SK-N-DZ (cell line): ENCODE results near the gene IARS1. TPM values are rescaled to one million over a fixed set of nuclear protein-coding genes. Genes with fewer than 3 reads are reported as not detected.

Experiments used
- DNase-seq: peaks from one replicate; pipeline ENCODE4 v3.0.0-alpha.2; 2015; ENCODE audit warnings: low spot score
- polyA plus RNA-seq, 2 experiments: library from polyadenylated mRNA; depleted of rRNA; stranded (reverse); fragments of >200 nt; gene quantifications; 2 replicates each; pipeline ENCODE4 v1.2.3, GENCODE V29; 2014

The IARS1 gene
- 134 and 143 TPM in 2 replicates for polyA plus RNA-seq (2014; cell fraction: cytosol; rRNA removed)
- 175 and 205 TPM in 2 replicates for polyA plus RNA-seq (2014; cell fraction: nucleus; rRNA removed)

DNA sequence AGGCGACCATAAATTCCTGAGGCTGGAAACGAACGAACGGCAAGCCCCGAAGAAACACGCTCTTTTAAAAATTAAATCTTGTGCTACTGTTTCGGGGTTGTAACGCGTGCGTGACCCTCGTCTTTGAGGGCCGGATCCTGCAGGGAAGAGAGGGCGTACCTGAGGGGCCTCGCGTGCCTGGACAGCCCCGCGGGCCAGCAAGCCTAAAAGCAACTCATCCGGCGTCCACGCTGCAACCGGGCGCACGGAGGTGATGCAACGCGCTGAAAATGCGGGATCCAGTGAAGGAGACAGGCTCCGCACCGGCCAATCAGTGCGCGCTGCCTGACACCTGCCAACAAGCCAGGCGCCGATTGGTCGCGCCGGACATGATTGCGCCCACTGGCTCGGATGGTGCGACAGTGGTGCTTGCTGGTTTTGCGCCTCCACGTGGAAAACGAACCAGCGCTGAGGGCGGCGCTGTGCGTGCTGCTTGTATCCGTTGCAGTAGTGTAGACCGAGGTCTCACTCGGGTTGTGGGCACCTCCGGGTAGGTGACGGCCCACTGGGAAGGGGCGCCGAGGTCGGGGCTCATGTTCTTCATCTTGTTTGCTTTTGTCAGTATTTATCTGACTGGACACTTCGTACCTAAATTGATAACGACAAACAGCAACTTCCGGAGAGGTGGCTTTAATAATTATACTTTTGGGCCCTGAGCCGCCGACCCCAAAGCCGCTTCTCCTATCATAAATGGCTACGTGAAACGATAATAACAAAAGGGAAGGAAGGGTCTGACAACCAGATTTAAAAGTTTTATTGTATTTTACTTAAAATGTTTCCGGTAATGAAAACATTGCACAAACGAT is at the start of gene IARS1:
Gene IARS1, minus strand, starts transcription at position 246 of the 845 bp plus-strand sequence. CDS start 4,278 bp downstream, outside the sequence.
- peak; percentile 97 for DNase-seq

DNA sequence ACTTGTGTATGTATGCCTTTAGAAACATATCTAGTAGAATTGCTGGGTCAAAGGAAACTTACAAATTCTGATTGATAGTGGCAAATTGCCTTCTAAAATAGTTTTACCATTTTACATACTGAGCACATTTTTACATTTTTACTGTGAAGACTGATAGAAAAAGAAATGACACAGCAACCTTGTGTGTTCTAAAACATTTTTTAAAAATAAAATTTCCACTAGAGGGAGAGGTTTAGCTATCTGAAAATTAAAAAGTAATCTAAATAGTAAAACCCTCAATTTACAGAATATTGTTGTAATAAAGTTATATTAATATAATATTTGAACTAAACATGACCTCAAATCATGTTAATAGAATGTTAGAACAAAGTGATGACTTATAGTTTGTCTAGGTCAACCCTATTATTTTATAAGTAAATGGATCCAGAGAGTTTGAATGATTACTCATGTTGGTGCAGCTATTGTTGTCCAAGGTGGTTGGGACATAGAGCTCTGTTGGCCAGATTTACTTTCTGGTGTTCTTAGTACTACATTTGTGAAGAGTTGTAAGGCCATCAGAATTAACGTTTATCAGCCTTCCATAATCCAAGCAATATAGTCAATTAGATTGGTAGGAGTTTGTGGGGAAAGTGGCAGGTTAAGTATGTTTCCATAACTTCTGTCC is 49.5 kb upstream of the IARS1 start:
- DNase-seq = no peak

DNA sequence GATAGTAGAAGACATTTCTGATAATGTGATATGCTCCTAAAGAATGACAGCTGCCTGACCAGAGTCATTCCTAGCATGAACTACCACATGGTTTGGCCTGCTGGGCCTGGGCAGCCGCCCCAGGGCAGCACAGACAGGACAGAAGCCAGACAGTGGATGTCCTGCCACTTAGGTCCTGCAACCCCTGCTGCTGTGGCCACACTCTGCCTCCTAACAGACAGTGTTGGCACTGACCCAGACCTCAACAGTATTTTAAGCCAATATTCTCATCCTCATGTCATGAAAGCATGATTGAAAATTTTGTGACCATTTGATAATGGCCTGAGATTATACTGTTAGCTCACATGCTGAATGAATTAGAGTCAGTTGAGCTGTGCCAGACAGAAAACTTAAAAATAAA is 48.1 kb upstream of the IARS1 start:
- DNase-seq = no peak

DNA sequence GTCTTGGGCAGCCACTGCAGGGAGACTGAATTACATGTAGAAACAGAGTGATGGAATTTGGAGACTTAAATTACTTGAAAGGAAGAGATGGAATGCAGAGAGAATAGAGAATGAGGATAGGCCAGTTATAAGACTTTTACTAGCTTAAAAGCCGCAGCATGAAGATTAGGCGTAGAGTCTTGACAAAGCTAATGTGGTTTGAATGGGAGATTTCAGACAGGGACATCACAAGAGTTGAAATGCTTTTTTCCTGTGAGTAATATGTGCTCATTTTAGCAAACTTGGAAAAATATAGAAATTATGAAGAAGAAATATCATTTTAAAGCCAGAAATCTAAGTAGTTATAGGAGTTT is 39.8 kb upstream of the IARS1 start:
- no peak for DNase-seq

DNA sequence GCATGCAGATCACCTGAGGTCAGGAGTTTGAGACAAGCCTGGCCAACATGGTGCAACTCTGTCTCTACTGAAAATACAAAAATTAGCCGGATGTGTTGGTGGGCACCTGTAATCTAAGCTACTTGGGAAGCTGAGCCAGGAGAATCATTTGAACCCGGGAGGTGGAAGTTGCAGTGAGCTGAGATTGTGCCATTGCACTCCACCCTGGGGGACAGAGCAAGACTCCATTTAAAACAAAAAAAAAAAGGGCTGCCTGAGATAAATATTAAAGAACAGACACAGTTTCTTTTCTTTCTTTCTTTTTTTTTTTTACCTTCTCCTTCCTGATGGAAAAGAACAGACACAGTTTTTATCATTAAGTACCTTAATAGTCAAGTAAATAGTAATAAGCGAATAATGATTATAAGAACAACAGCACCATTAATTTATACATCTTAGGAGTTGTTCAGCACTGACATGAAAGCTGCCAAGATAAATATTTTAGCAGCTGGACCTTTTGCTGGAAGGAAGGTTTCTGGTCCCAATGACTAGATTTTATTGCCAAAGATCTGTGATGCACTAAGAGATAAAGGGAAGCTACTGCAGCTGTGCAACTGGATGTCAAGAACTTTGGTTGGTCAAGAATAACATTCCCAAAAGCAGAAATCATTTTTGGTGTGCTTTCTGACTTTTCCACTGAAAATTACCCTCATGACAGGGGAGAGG is 39.2 kb upstream of the IARS1 start:
- DNase-seq = no peak

DNA sequence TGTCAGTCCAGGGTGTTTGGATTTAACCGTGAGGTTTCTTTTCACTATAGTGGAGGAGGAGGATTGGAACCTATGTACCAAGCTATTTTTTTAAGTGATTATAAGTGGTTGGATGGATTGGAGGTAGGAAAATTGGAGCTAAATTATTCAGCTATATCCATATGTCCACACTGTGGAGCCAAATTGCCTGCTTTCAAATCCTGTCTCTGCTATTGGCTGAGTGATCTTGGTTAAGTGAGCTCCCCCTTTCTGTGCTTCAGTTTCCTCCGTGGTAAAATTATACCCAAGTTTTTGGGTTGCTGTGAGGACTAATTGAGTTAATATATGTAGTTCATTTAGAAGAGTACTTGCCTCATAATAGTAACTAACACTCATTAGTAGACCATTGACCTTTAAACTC is 34.7 kb upstream of the IARS1 start:
- DNase-seq = peak; percentile 21

DNA sequence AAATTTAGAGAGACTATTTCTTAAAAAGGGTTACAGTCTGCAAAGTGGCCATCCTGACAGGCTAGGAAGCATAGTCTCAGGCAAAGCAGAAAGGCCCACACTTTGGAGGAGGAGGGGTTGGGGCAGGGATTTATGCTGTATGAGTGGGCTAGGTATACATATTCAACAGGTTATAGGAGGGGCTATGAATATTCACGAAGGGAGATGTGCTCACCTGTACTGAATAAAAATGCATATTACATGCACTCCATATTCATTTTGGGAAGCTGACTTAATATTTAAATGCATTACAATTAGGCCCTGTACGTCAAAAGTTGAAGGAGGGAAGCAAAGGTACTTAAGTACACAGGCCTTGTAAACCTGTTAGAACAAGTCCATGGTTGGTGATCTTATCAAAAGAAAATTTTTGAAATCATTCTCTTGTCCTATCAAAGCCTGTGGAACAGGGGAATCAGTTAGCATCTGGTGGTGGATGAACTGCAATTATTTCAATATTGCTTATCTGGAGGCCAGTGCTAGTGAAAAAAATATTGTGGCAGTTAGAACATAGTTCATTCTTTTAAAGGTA is 33.9 kb upstream of the IARS1 start:
- DNase-seq = no peak

DNA sequence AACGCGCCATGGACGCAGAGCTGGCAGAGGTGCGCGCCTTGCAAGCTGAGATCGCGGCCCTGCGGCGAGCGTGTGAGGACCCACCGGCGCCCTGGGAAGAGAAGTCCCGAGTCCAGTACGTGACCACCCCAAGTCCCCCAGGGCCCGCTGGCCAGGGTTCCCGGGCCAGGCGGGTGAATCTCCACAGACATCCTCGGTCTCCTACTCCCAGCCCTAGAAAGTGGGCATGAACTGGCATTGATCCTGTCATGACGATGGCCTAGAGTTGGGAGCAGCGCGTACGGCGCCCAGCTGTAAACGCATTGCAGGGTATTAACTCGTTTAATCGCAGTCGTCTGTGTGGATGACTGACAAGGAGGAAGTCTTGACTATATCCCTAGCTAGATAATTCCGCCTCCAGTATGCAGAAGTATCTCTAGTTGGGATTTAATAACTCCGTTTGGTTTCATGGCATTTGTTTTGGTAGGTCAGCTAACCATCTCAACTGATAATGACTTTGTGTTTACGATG is 32.5 kb upstream of the IARS1 start:
- peak; percentile 23 for DNase-seq

DNA sequence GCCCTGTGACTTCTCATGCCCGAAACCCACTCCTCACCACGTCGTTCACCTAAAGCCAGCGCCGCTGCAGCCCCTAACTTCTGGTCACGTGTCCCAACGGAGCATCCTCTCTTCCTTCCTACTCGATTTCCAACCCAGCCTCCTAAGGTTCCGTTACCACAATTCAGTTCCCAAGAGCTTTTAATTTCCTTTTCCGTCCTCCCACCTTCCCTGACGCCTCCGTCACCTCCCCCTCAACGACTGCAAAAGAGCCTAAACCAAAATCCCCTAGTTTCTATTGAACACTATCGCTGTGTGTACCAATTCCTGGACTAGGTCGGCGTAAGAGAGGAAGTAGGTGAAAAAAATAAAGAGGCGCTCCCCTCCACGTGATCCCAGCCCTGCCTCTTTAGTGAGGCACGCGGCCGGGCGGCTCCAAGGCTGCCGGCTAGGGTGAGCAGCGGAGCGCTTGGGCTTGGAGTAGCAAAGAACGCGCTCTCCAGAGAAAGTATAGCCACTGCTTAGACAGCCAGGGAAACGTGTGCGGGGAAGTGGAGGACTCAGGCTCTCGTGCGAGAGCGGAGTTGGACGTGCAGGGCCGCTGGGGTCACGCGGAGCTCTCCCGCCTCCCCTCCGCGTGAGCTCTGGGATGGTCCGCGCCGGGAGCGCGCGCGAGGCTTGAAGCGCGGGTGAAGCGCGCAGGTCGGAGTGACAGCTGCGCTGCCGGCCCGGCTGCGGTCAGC is 31.9 kb upstream of the IARS1 start, which contains the start of the genes CENPP and NOL8:
Gene CENPP, plus strand, starts transcription at position 685 of the 722 bp plus-strand sequence.
Gene NOL8, minus strand, starts transcription at position 82 of the 722 bp plus-strand sequence. CDS start 1,189 bp downstream, outside the sequence.
- peak; percentile 92 for DNase-seq

DNA sequence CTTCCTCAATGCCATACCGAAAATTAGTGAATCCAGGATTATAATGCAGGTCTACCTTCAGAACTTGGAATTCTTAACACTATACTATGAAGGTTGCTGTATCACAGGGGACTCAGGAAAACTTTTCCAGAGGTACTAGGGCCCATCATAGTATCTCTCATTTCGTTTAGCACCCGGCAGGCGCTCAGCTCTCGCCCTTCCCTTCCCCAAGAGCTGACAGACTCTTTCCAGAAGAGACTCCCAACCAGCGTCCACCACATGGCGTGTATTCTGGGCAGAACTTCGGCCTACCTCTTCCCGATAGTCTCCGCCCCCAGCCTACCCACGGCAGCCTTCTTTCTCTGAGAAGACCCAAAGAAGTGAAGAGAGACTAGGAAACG is 31.4 kb upstream of the IARS1 start:
- DNase-seq = no peak

DNA sequence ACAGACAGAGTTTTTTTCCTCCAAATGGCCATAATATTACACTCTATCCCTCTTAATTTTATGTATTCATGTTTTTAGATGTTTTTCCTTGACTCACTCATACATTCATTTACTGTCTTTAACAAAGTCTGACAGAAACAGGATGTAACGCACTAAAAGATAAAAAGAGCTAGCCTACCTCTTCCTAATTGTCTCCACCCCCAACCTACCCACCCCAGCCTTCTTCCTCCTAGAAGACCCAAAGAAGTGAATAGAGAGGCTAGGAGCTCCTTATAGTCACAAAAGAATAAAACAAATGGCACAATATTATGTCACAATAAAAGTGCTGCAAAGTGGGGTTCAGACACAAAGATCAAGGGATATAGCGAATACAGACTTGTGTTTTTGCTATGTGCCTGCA is 30.9 kb upstream of the IARS1 start:
- DNase-seq = no peak

DNA sequence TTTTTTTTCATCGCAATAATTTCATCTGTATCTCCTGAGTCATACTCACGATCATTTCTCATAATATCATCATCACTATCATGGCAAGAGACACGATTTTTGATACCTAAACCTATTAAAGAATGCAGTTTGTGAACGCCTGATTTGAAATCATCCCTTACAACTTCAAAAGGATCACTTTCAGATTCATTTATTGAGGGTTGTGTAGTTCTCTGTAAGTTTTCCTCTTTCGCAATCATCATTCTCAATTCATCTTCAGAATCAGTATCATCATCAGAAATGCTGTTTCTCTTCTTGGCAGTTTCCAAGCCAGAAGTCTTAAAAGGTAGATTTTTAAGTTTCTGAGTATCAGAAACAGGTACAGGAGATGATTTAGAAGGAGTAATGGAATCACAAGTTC is 22.0 kb upstream of the IARS1 start:
- no peak for DNase-seq

DNA sequence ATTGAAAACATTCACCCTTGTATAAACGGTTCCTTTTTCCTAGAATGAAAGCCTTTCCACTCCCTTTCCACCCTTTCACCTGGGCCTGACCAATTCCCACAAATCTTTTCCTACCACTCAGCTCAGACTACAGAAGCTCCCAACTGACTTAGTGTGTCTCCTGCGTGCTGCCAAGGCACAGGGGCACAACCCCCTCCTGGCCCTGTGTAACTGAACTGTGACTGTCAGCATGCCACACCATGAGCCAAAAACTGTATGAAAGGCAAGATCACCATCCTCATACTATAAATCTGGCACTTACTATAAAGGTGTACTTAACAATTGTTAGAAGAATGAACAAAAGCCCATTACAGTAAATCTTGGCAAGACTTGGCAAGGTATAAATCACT is 20.1 kb upstream of the IARS1 start:
- no peak for DNase-seq

DNA sequence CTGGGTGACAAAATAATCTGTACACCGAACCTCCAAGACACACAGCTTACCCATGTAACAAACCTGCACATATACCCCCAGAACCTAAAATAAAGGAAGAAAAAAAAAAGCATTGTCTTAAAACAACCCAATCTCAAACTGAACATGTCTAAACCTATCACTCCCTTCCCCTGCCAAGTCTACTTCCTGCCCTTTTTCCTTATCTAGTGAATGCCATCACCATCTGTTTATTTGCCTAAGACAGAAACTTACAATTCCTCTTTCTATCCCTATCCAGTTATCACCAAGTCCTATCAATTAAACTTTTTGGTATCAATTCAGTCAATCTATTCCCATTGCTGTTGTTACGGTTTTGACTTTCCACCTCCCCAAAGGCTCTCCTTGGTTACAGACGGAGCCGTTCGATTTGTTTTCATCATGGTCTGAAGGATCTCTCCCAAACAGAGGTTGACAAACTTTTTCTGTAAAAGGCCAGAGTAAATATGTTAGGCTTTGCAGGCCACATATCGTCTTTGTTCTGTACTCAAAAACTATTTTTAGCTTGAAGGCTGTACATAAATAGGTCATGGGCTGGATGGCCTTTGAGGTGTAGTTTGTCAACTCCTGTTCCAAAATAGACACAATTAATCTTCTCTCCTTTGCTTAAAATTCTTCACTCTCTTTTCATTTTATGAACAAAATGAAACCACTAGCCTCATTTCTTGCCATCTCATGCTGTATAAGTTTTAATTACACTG is 19.6 kb upstream of the IARS1 start:
- no peak for DNase-seq

DNA sequence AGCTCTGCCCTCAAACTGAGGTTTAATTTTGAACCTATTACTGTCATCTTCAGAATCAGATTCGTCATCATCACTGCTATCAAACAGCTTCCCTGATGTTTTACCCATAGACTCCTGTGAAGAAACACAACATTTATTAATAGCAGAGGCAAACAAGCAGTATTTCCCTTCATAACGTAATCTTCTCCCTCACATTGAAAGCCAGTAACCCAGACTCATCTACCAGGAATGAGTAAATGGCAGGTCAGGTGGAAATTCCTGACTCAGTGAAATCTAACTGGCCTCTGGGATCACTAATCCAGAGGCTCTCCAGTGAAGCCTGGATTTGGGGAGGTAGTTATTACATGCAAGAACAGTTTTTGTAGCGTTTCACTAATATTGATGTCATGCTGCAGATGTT is 17.1 kb upstream of the IARS1 start:
- DNase-seq = no peak

DNA sequence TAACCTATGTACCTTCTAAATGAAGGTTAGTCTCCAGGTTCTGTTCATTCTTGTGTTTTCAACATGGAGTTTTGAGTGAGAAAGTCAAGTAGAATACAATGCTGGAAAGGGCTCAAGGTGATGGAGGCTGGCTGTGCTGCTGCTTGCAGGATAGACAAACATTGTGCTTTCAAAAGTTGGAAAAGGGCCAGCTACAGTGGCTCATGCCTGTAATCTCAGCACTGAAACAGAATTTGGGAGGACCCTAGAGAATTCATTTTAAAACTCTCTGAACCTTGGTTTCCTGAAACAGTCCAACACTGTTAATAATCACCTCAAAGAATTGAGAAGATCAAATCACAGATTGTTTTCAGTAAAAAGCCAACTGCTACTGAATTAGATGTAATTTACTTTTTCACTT is 15.4 kb upstream of the IARS1 start:
- no peak for DNase-seq

DNA sequence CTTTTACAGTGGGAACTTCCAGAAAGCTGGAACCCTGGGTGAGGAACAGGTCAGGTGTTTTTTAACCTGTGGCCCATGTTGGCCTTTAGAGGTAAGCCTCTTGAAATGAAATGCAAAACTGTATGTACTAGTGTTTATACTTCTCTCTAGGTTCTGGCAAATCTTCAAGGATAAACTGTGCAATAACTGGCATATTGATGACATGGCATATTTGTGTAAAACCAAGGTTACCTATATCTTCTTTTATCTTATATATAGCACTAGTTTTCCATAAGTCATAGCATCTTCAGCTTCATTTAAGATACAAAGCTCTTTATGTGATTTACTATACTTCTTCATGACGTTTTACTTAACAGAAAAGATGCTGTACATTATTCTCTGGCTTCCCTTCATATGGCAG is 7.4 kb upstream of the IARS1 start:
- DNase-seq = no peak

DNA sequence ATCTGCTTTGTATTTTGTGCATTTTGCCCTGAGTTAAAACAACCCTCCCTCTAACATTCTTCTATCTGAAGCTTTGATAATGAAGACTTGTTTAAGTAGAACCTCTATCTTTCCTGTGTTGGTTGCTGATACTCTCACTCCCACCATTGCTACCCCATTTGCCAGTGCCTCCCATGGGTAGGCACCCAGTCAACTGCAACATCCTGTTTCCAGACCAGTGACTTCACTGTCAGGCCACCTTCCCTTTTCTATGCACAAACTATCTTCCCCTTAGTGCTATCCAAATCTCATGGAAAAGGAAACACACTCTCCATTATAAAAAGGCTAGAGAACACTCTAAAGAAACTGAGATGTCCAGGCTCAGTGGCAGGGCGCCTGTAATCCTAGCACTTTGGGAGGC is 5.6 kb upstream of the IARS1 start:
- DNase-seq = no peak

DNA sequence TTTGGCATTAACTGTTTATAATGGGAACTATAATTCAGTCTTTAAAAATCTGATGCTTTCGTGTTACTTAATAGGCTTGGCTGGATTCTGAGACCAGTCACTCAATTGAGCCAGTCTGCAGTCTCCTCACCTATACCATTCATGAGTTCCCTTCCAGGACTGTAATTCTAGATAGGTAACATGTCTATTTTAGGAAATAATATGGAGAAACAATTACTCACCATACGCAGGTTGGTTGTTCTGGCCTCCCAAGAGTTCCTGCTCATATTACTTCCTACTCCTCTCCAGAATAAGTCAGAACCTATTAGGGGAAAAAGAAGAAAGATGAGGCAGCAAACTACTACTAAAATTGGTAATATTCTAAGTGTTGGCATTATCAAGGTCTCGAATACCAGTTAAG is 4.5 kb upstream of the IARS1 start:
- DNase-seq = no peak

DNA sequence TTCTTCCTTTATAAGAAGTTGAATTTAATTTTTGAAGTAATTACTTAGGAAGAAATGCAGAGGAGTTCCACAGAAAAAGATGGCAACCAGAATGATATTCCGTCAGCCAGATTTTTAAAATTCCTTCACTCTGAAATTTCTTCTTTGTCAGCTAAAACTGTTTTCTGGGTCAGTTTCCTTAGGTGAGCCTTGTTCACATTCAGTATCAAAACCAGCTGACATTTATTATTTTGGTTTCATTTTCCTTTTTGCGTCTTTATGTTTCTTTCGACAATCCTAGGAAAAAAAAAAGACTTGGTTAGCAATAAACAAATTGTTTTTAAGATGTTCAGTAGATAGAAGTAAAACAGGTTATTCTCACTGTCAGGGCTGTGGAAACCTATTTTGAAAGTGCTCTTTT is 4.1 kb upstream of the IARS1 start:
- no peak for DNase-seq
